ENCODE measurements around the gene SV2C.

- TF ChIP-seq, protein P1, sequence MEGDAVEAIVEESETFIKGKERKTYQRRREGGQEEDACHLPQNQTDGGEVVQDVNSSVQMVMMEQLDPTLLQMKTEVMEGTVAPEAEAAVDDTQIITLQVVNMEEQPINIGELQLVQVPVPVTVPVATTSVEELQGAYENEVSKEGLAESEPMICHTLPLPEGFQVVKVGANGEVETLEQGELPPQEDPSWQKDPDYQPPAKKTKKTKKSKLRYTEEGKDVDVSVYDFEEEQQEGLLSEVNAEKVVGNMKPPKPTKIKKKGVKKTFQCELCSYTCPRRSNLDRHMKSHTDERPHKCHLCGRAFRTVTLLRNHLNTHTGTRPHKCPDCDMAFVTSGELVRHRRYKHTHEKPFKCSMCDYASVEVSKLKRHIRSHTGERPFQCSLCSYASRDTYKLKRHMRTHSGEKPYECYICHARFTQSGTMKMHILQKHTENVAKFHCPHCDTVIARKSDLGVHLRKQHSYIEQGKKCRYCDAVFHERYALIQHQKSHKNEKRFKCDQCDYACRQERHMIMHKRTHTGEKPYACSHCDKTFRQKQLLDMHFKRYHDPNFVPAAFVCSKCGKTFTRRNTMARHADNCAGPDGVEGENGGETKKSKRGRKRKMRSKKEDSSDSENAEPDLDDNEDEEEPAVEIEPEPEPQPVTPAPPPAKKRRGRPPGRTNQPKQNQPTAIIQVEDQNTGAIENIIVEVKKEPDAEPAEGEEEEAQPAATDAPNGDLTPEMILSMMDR (IDR thresholded peaks at IDR 0.05): no peak
- TF ChIP-seq POLR2AphosphoS5 (IDR thresholded peaks at IDR 0.05): no peak
- TF ChIP-seq POLR2A (IDR thresholded peaks at IDR 0.05): no peak
- no peak for TF ChIP-seq EP300 (IDR thresholded peaks at IDR 0.05)
Observed at GRCh38 chr5:76365561-76365960, 282.4 kb downstream of the SV2C start.
